A549 (cell line): ENCODE results near the gene TFAP2D. TPM values are rescaled to one million over a fixed set of nuclear protein-coding genes. Genes with fewer than 3 reads are reported as not detected.

Experiments used
- ATAC-seq, 2 experiments: fragments of 200-7000 bp in 1 of 2; fragments of >200 bp in 1 of 2; cut with Nextera tagmentation in 1 of 2; cut with Tn5 transposase in 1 of 2; 3 replicates each; pipeline versions ENCODE4 v1.8.0 to v1.9.1; 2018 to 2020; ENCODE audit warnings: mild to moderate bottlenecking in 1 of 2, moderate library complexity in 1 of 2
- CTCF ChIA-PET: fragments of 300-600 bp; sonication (Branson Sonifier 250); formaldehyde crosslinking; extraction: SDS; loops from one replicate; lab custom pipeline; 2021; ENCODE audit warnings: antibody characterized with exemption, inconsistent platforms; lab: Yijun Ruan, JAX
- POLR2A ChIA-PET: fragments of 350-600 bp; formaldehyde crosslinking; extraction: SDS; loops from one replicate; lab custom pipeline; 2021; ENCODE audit warnings: antibody characterized with exemption, inconsistent platforms; lab: Yijun Ruan, JAX
- DNase-seq, 2 experiments: peaks; one replicate each; pipeline versions ENCODE4 v3.0.0 to v3.0.0-alpha.2; 2011 to 2016; ENCODE audit warnings: low read depth in 1 of 2, low spot score in 1 of 2
- FAIRE-seq: peaks from 2 replicates; lab custom pipeline; 2011; peaks lifted over from hg19 to GRCh38; lab: Jason Lieb, UNC
- H3K27ac ChIP-seq, 2 experiments: fragments of >200 bp; sonication (Bioruptor Twin); formaldehyde crosslinking; 3 replicates each; pipeline ENCODE4 v1.5.1; 2016 to 2017
- H3K4me1 ChIP-seq: fragments of >200 bp; sonication (Bioruptor Twin); formaldehyde crosslinking; 3 replicates; pipeline ENCODE4 v1.6.1; 2016
- H3K4me2 ChIP-seq: fragments of >200 bp; sonication (Bioruptor Twin); formaldehyde crosslinking; 3 replicates; pipeline ENCODE4 v1.6.1; 2016
- H3K4me3 ChIP-seq: fragments of >200 bp; sonication (Bioruptor Twin); formaldehyde crosslinking; 3 replicates; pipeline ENCODE4 v1.5.1; 2016
- H3K9me3 ChIP-seq: fragments of >200 bp; sonication (Bioruptor Twin); formaldehyde crosslinking; 3 replicates; pipeline ENCODE4 v1.6.1; 2016
- ATOH8 ChIP-seq: fragments of 250-450 bp; sonication (Bioruptor Pico); IDR thresholded peaks from 2 replicates; pipeline ENCODE4 v1.5.0; 2020; ENCODE audit warnings: low read depth, mild to moderate bottlenecking, moderate library complexity
- CEBPB ChIP-seq, 2 experiments: fragments of >200 bp in 1 of 2; sonication (Bioruptor Twin) in 1 of 2; formaldehyde crosslinking in 1 of 2; IDR thresholded peaks; 2 replicates each; pipeline ENCODE4 v1.6.1; 2012 to 2016
- EHF ChIP-seq: fragments of 250-450 bp; sonication (Bioruptor Pico); IDR thresholded peaks from 2 replicates; pipeline ENCODE4 v1.5.0; 2020; ENCODE audit warnings: mild to moderate bottlenecking
- EHMT2 ChIP-seq: fragments of 200-600 bp; sonication (generic); IDR thresholded peaks from 2 replicates; pipeline ENCODE4 v1.6.1; 2016; ENCODE audit warnings: antibody characterized with exemption, low read depth, mild to moderate bottlenecking, moderate library complexity
- EP300 ChIP-seq, 2 experiments: fragments of >200 bp; sonication (Bioruptor Twin); formaldehyde crosslinking; IDR thresholded peaks; 2 replicates in 1 of 2; 3 replicates in 1 of 2; pipeline ENCODE4 v1.6.1; 2016 to 2017
- FOSL2 ChIP-seq, 2 experiments: fragments of 450-650 bp in 1 of 2; fragments of >200 bp in 1 of 2; sonication (Bioruptor Twin) in 1 of 2; formaldehyde crosslinking; IDR thresholded peaks; 2 replicates each; pipeline versions ENCODE4 v1.5.0 to v1.6.1; 2016 to 2020; ENCODE audit warnings: mild to moderate bottlenecking in 1 of 2, moderate library complexity in 1 of 2
- FOXS1 ChIP-seq: fragments of 250-450 bp; sonication (Bioruptor Pico); IDR thresholded peaks from 2 replicates; pipeline ENCODE4 v1.5.0; 2020; ENCODE audit warnings: mild to moderate bottlenecking, moderate library complexity
- HES2 ChIP-seq: fragments of >200 bp; sonication (Bioruptor Twin); formaldehyde crosslinking; IDR thresholded peaks from 2 replicates; pipeline ENCODE4 v1.6.1; 2016
- HEYL ChIP-seq: fragments of 250-450 bp; sonication (Bioruptor Pico); IDR thresholded peaks from 2 replicates; pipeline ENCODE4 v1.8.0; 2021; ENCODE audit warnings: mild to moderate bottlenecking, moderate library complexity
- HMGXB4 ChIP-seq: fragments of 250-450 bp; sonication (Bioruptor Pico); IDR thresholded peaks from 2 replicates; pipeline ENCODE4 v1.5.0; 2021; ENCODE audit warnings: mild to moderate bottlenecking, moderate library complexity, borderline replicate concordance
- HOXA7 ChIP-seq: fragments of 250-450 bp; sonication (Bioruptor Pico); IDR thresholded peaks from 2 replicates; pipeline ENCODE4 v1.5.0; 2020; ENCODE audit warnings: mild to moderate bottlenecking, moderate library complexity
- HOXB5 ChIP-seq: fragments of 250-450 bp; sonication (Bioruptor Pico); IDR thresholded peaks from 2 replicates; pipeline ENCODE4 v1.5.0; 2020; ENCODE audit warnings: mild to moderate bottlenecking, moderate library complexity
- MAZ ChIP-seq: fragments of 150-350 bp; IDR thresholded peaks from 2 replicates; pipeline ENCODE4 v1.6.1; 2014; ENCODE audit warnings: antibody characterized with exemption, low read depth, low read length, borderline replicate concordance
- NFE2L2 ChIP-seq: fragments of 150-350 bp; conservative IDR thresholded peaks from 2 replicates; pipeline ENCODE4 v1.6.1; 2014; ENCODE audit warnings: low read length
- PBX3 ChIP-seq: IDR thresholded peaks from 2 replicates; pipeline ENCODE4 v1.6.1; 2012
- RNF2 ChIP-seq: fragments of 200-600 bp; sonication (generic); IDR thresholded peaks from 2 replicates; pipeline ENCODE4 v1.6.1; 2016; ENCODE audit warnings: low read depth, mild to moderate bottlenecking, antibody characterized with exemption, moderate library complexity, borderline replicate concordance
- ZC3H11A ChIP-seq: fragments of 450-650 bp; IDR thresholded peaks from 2 replicates; pipeline ENCODE4 v1.6.1; 2014; ENCODE audit warnings: antibody characterized with exemption, mild to moderate bottlenecking
- ZSCAN20 ChIP-seq: fragments of 250-450 bp; sonication (Bioruptor Pico); IDR thresholded peaks from 2 replicates; pipeline ENCODE4 v1.8.0; 2022; ENCODE audit warnings: mild to moderate bottlenecking, moderate library complexity
- WGBS: methylation state at CpG from one replicate; pipeline ENCODE4 v1.1.6; 2017; ENCODE audit errors: missing lambda C conversion rate; 5-methylcytosine and 5-hydroxymethylcytosine counted together
- polyA plus RNA-seq, 4 experiments: library from polyadenylated mRNA; depleted of rRNA in 3 of 4; stranded (reverse); fragments of >200 nt; fragmentation: RNase III in 1 of 4; extraction: RNeasy Plus Mini Kit Qiagen cat#74134 plus additional on column Dnase treatment in 1 of 4; gene quantifications; 2 replicates in 3 of 4; 3 replicates in 1 of 4; pipeline ENCODE4 v1.2.3, GENCODE V29; 2011 to 2017

The TFAP2D gene
- polyA plus RNA-seq, 2 of the 4 experiments (the other 2 are of a cell fraction): not detected

DNA sequence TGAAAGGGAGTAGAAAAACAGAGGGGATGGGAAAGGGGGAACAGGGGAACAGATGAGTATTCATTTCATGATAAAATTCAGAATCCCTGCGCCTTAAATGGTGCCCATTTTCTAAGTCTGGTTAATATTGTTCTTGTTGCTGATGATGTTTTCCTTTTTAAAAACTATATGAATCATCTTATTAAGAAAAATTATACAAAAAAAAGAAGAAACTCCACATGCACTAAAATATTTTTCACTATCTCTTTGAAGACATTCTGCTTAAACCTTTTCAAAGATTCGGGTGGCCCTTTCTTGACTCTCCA is 104.3 kb downstream of the TFAP2D start:
- WGBS: 2% methylated on average over 2 of the region's 2 CpGs
- no peak for TF ChIP-seq MAZ
- TF ChIP-seq HES2: no peak
- TF ChIP-seq EHMT2: no peak
- no peak for TF ChIP-seq CEBPB (IDR thresholded peaks at IDR 0.05)
- TF ChIP-seq NFE2L2: no peak
- DNase-seq: no peak
- Histone ChIP-seq H3K27ac (no peak overlapping the region), H3K4me2 (no peak overlapping the region), H3K4me3 (no peak overlapping the region), H3K4me1 (no peaks in the 10 kb centered on the region), H3K9me3 (no peaks in the 10 kb centered on the region)
- FAIRE-seq: no peak
- POLR2A ChIA-PET: no interaction called here
- ATAC-seq: no peak
- CTCF ChIA-PET: interaction anchor here (0.8 kb wide), 1 partner anchor 1204 kb away, joined by 3 read pairs; no protein-coding TSS in a partner anchor

GRCh38 chr6:50818020-50818419 is 104.7 kb downstream of the TFAP2D start:
- no peaks in the 10 kb centered on the region for H3K9me3 ChIP-seq
- no peaks in the 10 kb centered on the region for H3K4me1 ChIP-seq
- TF ChIP-seq HOXB5 (CRISPR knock-in tag) (no peak), HMGXB4 (CRISPR knock-in tag) (no peak), HOXA7 (CRISPR knock-in tag) (no peak)
- TF ChIP-seq, all 56 proteins: peak for 0
- whole genome bisulfite sequencing: 20% methylated on average over 6 of the region's 6 CpGs
- no peak overlapping the region for H3K27ac ChIP-seq
- FAIRE-seq (no peak), ATAC-seq (no peak), DNase-seq (no peak)
- no peak overlapping the region for H3K4me3 ChIP-seq
- CTCF ChIA-PET: interaction anchor here (0.8 kb wide), 1 partner anchor 1204 kb away, joined by 3 read pairs; no protein-coding TSS in a partner anchor
- no peak overlapping the region for H3K4me2 ChIP-seq
- POLR2A ChIA-PET: no interaction called here

DNA sequence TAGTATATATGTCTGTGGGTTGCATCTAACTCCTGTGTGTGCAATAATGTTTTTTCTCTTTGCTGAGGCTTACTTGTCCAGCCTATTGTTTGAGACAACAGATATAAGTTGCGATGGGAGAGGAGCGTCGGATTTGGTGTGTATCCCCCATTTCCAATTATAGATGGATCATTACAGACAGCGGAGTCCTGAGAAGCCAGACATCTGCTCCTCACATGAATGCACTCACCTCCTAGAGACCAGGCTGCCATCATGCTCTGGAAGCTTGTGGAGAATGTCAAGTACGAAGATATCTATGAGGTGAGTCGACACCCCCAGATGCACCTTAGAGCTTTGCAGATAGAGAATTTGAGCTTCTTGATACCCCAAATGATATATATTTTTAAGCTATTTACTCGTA is 105.3 kb downstream of the TFAP2D start, which contains the start of gene TFAP2B:
TFAP2B (plus strand) TSS at position 199 of the 400 bp plus-strand sequence; CDS start at position 220, 21 bp downstream.
- no peak for TF ChIP-seq FOSL2 (IDR thresholded peaks at IDR 0.05)
- TF ChIP-seq FOSL2 (CRISPR knock-in tag; IDR thresholded peaks at IDR 0.05): no peak
- no peak for TF ChIP-seq RNF2
- no peak for TF ChIP-seq HMGXB4 (CRISPR knock-in tag)
- no peak for TF ChIP-seq EHF (CRISPR knock-in tag)
- no peak for TF ChIP-seq PBX3
- no peak for TF ChIP-seq HOXA7 (CRISPR knock-in tag)
- no peak for TF ChIP-seq HES2
- TF ChIP-seq ZC3H11A: no peak
- TF ChIP-seq EP300 (IDR thresholded peaks at IDR 0.05): no peak
- TF ChIP-seq ZSCAN20: no peak
- no peak for TF ChIP-seq ATOH8 (CRISPR knock-in tag)
- no peak for TF ChIP-seq FOXS1 (CRISPR knock-in tag)
- TF ChIP-seq MAZ: no peak
- TF ChIP-seq HEYL (CRISPR knock-in tag): no peak
- no peak for FAIRE-seq
- ChIA-PET POLR2A (no interaction called here), CTCF (no interaction called here)
- H3K4me1 ChIP-seq: no peaks in the 10 kb centered on the region
- no peak within 1 kb of the TSS for H3K27ac ChIP-seq
- 60% methylated on average over 7 of the region's 7 CpGs for WGBS
- DNase-seq: no peak
- no peak within 1 kb of the TSS for H3K4me2 ChIP-seq
- no peaks in the 10 kb centered on the region for H3K9me3 ChIP-seq
- no peak for ATAC-seq
- H3K4me3 ChIP-seq: no peak within 1 kb of the TSS
